SK-N-SH (cell line): ENCODE measurements around the gene FUT2. TPM values are rescaled to one million over a fixed set of nuclear protein-coding genes. Genes with fewer than 3 reads are reported as not detected.

ENCODE experiments used
- CTCF ChIA-PET: fragments of 300-600, 350-600 bp; formaldehyde crosslinking; extraction: SDS; loops from one replicate; lab custom pipeline; 2021; lab: Yijun Ruan, JAX
- POLR2A ChIA-PET: fragments of 350-600 bp; sonication (Branson Sonifier 250); formaldehyde crosslinking; extraction: SDS; loops from one replicate; lab custom pipeline; 2020; ENCODE audit warnings: antibody characterized with exemption, inconsistent platforms; lab: Yijun Ruan, JAX
- DNase-seq: peaks from one replicate; pipeline ENCODE4 v3.0.0; 2012
- H2AFZ ChIP-seq: fragments of 200-600 bp; sonication (generic); 2 replicates; pipeline ENCODE4 v1.8.1; 2016; ENCODE audit warnings: antibody characterized with exemption, mild to moderate bottlenecking, low read depth
- H3F3A ChIP-seq: fragments of 200-600 bp; sonication (generic); replicated peaks from 2 replicates; pipeline ENCODE3; 2016; ENCODE audit warnings: antibody characterized with exemption, mild to moderate bottlenecking; ENCODE audit not compliant: insufficient read depth
- H3K27ac ChIP-seq, 2 experiments: fragments of 200-500 bp in 1 of 2; fragments of 200-600 bp in 1 of 2; sonication (Bioruptor generic) in 1 of 2; sonication (generic), shearing (Covaris generic) in 1 of 2; 2 replicates each; pipeline versions ENCODE4 v1.5.1 to v1.6.1; 2014 to 2016; ENCODE audit warnings: low read depth in 2 of 2, inconsistent platforms in 1 of 2, low read length in 1 of 2, mild to moderate bottlenecking in 1 of 2, mixed read lengths in 1 of 2
- H3K27me3 ChIP-seq: fragments of 200-600 bp; sonication (generic), shearing (Covaris generic); 2 replicates; pipeline ENCODE4 v1.6.1; 2016; ENCODE audit warnings: mixed run types; ENCODE audit not compliant: insufficient read depth
- H3K36me3 ChIP-seq, 2 experiments: fragments of 200-500 bp in 1 of 2; fragments of 200-600 bp in 1 of 2; sonication (Bioruptor generic) in 1 of 2; sonication (generic) in 1 of 2; replicated peaks in 1 of 2; 2 replicates each; pipeline versions ENCODE3 to v1.5.1; 2014 to 2016; ENCODE audit warnings: low read length in 1 of 2, mild to moderate bottlenecking in 1 of 2; ENCODE audit not compliant: insufficient read depth in 2 of 2, control insufficient read depth in 1 of 2
- H3K4me1 ChIP-seq, 2 experiments: fragments of 200-500 bp in 1 of 2; fragments of 200-600 bp in 1 of 2; sonication (Bioruptor generic) in 1 of 2; sonication (generic), shearing (Covaris generic) in 1 of 2; 2 replicates each; pipeline versions ENCODE4 v1.5.1 to v1.6.1; 2014 to 2016; ENCODE audit warnings: low read depth in 1 of 2, low read length in 1 of 2, mixed run types in 1 of 2; ENCODE audit not compliant: insufficient read depth in 2 of 2, control insufficient read depth in 1 of 2
- H3K4me2 ChIP-seq: fragments of 200-600 bp; sonication (generic), shearing (Covaris generic); 2 replicates; pipeline ENCODE4 v1.6.1; 2017; ENCODE audit warnings: mixed run types
- H3K4me3 ChIP-seq, 2 experiments: fragments of 200-500 bp in 1 of 2; fragments of 200-600 bp in 1 of 2; sonication (Bioruptor generic) in 1 of 2; sonication (generic), shearing (Covaris generic) in 1 of 2; 2 replicates each; pipeline versions ENCODE4 v1.5.1 to v1.8.1; 2014 to 2016; ENCODE audit warnings: low read depth in 2 of 2, inconsistent platforms in 1 of 2, low read length in 1 of 2, mild to moderate bottlenecking in 1 of 2, mixed read lengths in 1 of 2, moderate library complexity in 1 of 2
- H3K79me2 ChIP-seq: fragments of 200-600 bp; sonication (generic); 2 replicates; pipeline ENCODE4 v1.8.1; 2017; ENCODE audit warnings: mild to moderate bottlenecking; ENCODE audit not compliant: insufficient read depth
- H3K9ac ChIP-seq: fragments of 200-600 bp; sonication (generic); 2 replicates; pipeline ENCODE4 v1.6.1; 2017; ENCODE audit warnings: mixed run types
- H3K9me2 ChIP-seq: fragments of 200-600 bp; sonication (generic); 2 replicates; pipeline ENCODE4 v1.6.1; 2017; ENCODE audit warnings: mixed run types
- H3K9me3 ChIP-seq: fragments of 200-600 bp; sonication (generic); 2 replicates; pipeline ENCODE4 v1.6.1; 2017; ENCODE audit warnings: mixed run types, mild to moderate bottlenecking, moderate library complexity
- H4K20me1 ChIP-seq: fragments of 200-600 bp; sonication (generic); 2 replicates; pipeline ENCODE4 v1.6.1; 2017; ENCODE audit warnings: mild to moderate bottlenecking, mixed run types; ENCODE audit not compliant: insufficient read depth
- CTCF ChIP-seq: fragments of 200-600 bp; sonication (generic); IDR thresholded peaks from 2 replicates; pipeline ENCODE4 v1.6.1; 2017; ENCODE audit warnings: antibody characterized with exemption, mild to moderate bottlenecking, moderate library complexity
- EP300 ChIP-seq, 2 experiments: IDR thresholded peaks; 2 replicates each; pipeline versions ENCODE4 v1.4.0 to v1.6.1; 2012; ENCODE audit warnings: borderline replicate concordance in 1 of 2, low read depth in 1 of 2, low read length in 1 of 2
- GABPA ChIP-seq: IDR thresholded peaks from 2 replicates; pipeline ENCODE4 v1.4.0; 2012; ENCODE audit warnings: low read depth, mild to moderate bottlenecking
- GATA2 ChIP-seq: sonication (generic); formaldehyde crosslinking; IDR thresholded peaks from 2 replicates; pipeline ENCODE4 v1.5.0; 2020; ENCODE audit warnings: mild to moderate bottlenecking, missing genetic modification reagents
- IRF3 ChIP-seq: fragments of 150-350 bp; IDR thresholded peaks from 2 replicates; pipeline ENCODE4 v1.6.1; 2016; ENCODE audit warnings: mild to moderate bottlenecking, low read depth, low read length
- POLR2AphosphoS5 ChIP-seq: IDR thresholded peaks from 2 replicates; pipeline ENCODE4 v1.6.1; 2012; ENCODE audit warnings: low read depth, low read length
- RXRA ChIP-seq: IDR thresholded peaks from 2 replicates; pipeline ENCODE4 v1.4.0; 2012; ENCODE audit warnings: low read depth, mild to moderate bottlenecking, borderline replicate concordance
- SMC3 ChIP-seq: IDR thresholded peaks from 2 replicates; pipeline ENCODE4 v1.6.1; 2012; ENCODE audit warnings: low read depth, low read length, improper control_type of control experiment
- WGBS: methylation state at CpG from one replicate; pipeline ENCODE4 v1.1.6; 2017; ENCODE audit warnings: low lambda C conversion rate; 5-methylcytosine and 5-hydroxymethylcytosine counted together
- polyA plus RNA-seq, 3 experiments: library from polyadenylated mRNA; depleted of rRNA; stranded (reverse); fragments of >200 nt; gene quantifications; 2 replicates each; pipeline ENCODE4 v1.2.3, GENCODE V29; 2012
- TF ChIP-seq, protein P1 (sequence below): IDR thresholded peaks from 2 replicates; pipeline ENCODE4; 2012

FUT2 gene
- polyA plus RNA-seq, 1 of the 3 experiments (the other 2 are of a cell fraction): not detected

- H3F3A ChIP-seq: no peaks in the 10 kb centered on the region
- ChIA-PET POLR2A (no interaction called here), CTCF (interaction anchor here (2.2 kb wide), 1 partner anchor 8 kb away, joined by 6 read pairs; no protein-coding TSS in a partner anchor)
- H3K9ac ChIP-seq: no peak overlapping the region
- no peaks in the 10 kb centered on the region for H3K9me3 ChIP-seq
- no peak overlapping the region for H2AFZ ChIP-seq
- no peaks in the 10 kb centered on the region for H3K4me1 ChIP-seq
- no peak overlapping the region for H3K27ac ChIP-seq
- WGBS: 92% methylated on average over 10 of the region's 11 CpGs
- H3K79me2 ChIP-seq: no peaks in the 10 kb centered on the region
- no peaks in the 10 kb centered on the region for H4K20me1 ChIP-seq
- no peaks in the 10 kb centered on the region for H3K9me2 ChIP-seq
- H3K4me3 ChIP-seq: no peak overlapping the region
- no peak for DNase-seq
- no peak overlapping the region for H3K4me2 ChIP-seq
- TF ChIP-seq SMC3: no peak
- TF ChIP-seq, protein P1, sequence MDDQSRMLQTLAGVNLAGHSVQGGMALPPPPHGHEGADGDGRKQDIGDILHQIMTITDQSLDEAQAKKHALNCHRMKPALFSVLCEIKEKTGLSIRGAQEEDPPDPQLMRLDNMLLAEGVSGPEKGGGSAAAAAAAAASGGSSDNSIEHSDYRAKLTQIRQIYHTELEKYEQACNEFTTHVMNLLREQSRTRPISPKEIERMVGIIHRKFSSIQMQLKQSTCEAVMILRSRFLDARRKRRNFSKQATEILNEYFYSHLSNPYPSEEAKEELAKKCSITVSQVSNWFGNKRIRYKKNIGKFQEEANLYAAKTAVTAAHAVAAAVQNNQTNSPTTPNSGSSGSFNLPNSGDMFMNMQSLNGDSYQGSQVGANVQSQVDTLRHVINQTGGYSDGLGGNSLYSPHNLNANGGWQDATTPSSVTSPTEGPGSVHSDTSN: no peak
- no peak for TF ChIP-seq CTCF
- TF ChIP-seq IRF3: no peak
- no peak for TF ChIP-seq GATA2 (CRISPR knock-in tag)
- no peak for TF ChIP-seq RXRA
- TF ChIP-seq GABPA: no peak
- no peak for TF ChIP-seq EP300 (IDR thresholded peaks at IDR 0.05; ENCODE audit: borderline replicate concordance in 1 of 2, low read depth in 1 of 2, low read length in 1 of 2)
- no peaks in the 10 kb centered on the region for H3K27me3 ChIP-seq
- H3K36me3 ChIP-seq: no peaks in the 10 kb centered on the region
Observed at GRCh38 chr19:48683349-48683748, 12.4 kb upstream of the FUT2 start.

- ChIA-PET CTCF (no interaction called here), POLR2A (no interaction called here)
- Histone ChIP-seq H3K9me3 (no peaks in the 10 kb centered on the region), H3K9me2 (no peaks in the 10 kb centered on the region), H3K9ac (no peak overlapping the region), H3K36me3 (no peaks in the 10 kb centered on the region), H3K4me2 (no peak overlapping the region), H3K79me2 (no peaks in the 10 kb centered on the region), H3F3A (no peaks in the 10 kb centered on the region), H3K4me1 (no peaks in the 10 kb centered on the region), H3K27me3 (no peaks in the 10 kb centered on the region), H3K4me3 (no peak overlapping the region), H2AFZ (no peak overlapping the region), H3K27ac (no peak overlapping the region), H4K20me1 (no peaks in the 10 kb centered on the region)
- WGBS: 87% methylated on average over 9 of the region's 9 CpGs
- TF ChIP-seq GABPA (no peak), POLR2AphosphoS5 (no peak)
- DNase-seq: no peak
Observed at GRCh38 chr19:48685583-48685982, 10.2 kb upstream of the FUT2 start.
